Stimulated activated naive CD4-positive, alpha-beta T cell treated with Interleukin-2 at 50 U/mL for 16 hours (primary cell): ENCODE results near the gene ARHGAP36.

ENCODE experiments used
- DNase-seq: peaks from one replicate; lab custom pipeline; 2025; lab: John Stamatoyannopoulos, UW

Gene ARHGAP36, protein sequence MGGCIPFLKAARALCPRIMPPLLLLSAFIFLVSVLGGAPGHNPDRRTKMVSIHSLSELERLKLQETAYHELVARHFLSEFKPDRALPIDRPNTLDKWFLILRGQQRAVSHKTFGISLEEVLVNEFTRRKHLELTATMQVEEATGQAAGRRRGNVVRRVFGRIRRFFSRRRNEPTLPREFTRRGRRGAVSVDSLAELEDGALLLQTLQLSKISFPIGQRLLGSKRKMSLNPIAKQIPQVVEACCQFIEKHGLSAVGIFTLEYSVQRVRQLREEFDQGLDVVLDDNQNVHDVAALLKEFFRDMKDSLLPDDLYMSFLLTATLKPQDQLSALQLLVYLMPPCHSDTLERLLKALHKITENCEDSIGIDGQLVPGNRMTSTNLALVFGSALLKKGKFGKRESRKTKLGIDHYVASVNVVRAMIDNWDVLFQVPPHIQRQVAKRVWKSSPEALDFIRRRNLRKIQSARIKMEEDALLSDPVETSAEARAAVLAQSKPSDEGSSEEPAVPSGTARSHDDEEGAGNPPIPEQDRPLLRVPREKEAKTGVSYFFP

GRCh38 chrX:131058136-131058868 is at the start of gene ARHGAP36:
Gene ARHGAP36, plus strand, starts transcription at chrX:131058346. Its CDS starts 23,320 bp downstream, at chrX:131081666.
- DNase-seq, result no peak

- DNase-seq, result no peak
Observed at GRCh38 chrX:131010186-131010585, 48.0 kb upstream of the ARHGAP36 start.

GRCh38 chrX:131025336-131025735 is 32.8 kb upstream of the ARHGAP36 start:
- no peak for DNase-seq

DNA sequence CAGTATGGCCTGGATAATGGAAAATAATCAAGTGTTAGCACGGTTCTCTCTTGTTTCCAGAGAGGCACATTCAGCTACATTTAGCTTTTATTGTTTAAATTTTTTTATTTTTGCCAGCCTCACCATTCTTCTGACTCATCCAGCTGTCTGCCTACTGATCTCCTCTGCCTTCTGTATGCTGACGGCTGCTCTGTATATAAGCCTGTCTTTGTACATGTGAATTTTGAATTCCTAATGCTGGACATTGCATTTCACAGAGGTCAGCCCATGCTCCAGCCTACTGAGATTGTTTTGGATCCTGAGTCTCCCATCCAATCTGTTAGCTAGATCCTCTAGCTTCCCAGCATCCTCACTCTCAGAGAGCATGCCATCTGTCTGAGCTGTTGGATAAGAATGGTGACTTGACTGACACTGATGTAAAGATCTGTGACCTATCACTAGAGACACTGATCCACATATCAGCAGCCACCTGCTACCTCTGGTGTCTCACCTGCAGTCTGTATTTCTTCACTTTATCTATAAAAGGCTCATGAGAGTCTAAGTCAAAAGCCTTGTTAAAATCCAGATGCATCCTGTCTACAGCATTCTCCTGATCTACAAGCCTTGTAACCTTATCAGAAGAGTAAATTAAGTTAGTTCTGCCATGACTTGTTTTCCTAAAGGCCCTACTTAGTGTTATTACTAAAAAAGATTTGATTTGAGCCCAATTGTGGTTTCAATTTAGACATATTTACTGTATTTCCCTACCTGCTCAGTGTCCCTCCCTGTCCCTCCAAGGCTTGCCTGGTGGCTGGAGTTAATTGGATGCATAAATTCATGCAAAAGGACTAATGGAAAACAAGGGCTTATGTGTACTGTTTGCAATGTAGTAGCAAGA is 25.6 kb upstream of the ARHGAP36 start:
- DNase-seq, result no peak

DNA sequence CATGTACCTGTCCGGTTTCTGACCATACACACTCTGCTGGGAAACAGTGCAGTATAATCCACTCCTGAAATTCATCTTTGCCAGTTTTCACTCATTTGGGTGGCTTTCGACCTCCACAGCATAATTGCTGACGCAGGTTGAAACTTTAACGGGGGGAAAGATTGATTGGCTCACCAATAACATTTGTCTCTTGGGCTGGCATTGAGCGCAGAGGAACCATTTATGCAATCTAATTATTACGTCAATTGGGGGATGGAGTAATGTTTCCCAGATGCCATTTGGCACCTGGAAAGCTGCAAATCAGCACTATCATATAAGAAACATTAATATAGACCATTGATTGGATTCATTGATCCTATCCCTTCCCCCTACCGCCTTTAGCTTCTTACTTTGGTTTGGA is 24.1 kb upstream of the ARHGAP36 start:
- DNase-seq, result no peak

- DNase-seq, result no peak
Observed at GRCh38 chrX:131040781-131041180, 17.4 kb upstream of the ARHGAP36 start.

DNA sequence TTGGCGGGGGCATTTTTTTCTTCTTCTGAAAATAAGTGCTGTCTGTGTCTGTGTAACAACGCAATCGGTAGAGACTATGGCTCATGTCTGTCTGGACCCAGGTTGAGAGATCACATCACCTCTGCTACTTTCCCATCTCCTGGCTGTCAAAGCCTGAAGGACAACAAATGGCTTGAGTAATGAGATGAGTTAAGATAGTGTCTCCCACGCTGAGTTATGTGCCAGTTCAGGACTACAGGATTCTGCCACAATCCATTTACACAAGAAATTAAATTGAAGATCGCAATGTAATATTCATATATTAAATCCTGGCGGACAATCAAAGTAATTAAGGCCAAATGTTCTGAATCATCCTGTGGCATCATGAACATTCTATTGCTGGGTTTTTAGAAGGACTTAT is 16.5 kb upstream of the ARHGAP36 start:
- no peak for DNase-seq

- no peak for DNase-seq
Observed at GRCh38 chrX:131045726-131046125, 12.4 kb upstream of the ARHGAP36 start.

DNA sequence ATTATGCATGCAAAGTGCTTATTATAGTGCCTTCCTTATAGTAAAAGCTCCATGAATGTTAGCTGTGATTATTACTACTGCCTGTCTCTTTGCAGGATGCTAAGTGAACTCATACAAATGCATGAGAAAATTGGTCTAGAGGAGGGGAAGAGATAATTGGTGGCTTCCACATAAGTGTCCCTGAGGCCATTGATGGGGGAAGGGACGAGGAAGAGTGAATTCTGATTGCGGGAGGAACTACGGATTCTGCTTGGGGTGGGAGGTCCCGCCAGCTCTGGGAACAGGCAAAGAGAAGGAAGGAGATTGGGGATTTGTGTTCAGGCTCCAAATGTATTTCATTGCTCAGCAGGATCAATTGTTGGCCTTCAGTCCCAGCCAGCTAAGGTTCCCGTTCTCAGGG is 11.6 kb upstream of the ARHGAP36 start:
- DNase-seq, result no peak

DNA sequence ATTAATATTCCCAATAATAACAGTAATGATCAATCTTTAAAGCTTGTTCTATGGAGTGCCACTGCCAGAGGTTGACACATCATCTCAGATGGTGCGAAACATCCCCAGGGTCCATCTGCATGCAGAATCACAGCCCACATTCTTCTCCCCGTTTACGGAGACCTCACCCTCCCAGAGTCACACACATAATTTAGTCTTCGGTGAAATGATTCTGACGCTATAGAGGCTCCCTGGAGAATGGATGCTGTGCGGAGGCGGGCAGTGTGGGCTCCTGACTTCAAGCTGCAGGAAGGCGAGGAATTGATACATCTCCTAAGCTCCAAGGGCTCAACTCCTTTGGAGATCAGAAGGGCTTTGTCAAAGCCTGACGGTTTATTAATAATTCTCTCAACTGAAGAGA is 11.0 kb upstream of the ARHGAP36 start:
- DNase-seq, result no peak

DNA sequence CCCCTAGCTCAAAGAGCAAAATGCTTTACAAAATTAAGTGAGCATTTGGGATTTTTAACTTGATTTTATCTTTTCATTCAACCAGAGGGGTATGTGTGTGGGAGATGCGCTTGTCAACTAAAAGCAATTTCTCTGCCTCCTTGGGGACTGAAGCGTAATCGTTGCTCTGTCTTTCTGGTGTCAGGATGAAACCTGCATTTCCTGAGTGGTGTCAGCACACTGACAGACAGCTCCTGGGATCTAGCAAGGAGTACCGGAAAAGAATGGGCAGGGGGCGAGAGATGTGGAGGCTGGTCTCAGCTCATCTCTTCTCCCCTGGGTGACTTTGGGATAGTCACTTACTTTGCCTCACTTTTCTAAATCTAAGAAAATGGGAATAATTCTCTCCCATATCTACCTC is 5.1 kb upstream of the ARHGAP36 start:
- no peak for DNase-seq

- no peak for DNase-seq
Observed at GRCh38 chrX:131054906-131055305, 3.2 kb upstream of the ARHGAP36 start.

- no peak for DNase-seq
Observed at GRCh38 chrX:131057706-131058105, 440 bp upstream of the ARHGAP36 start.

GRCh38 chrX:131059246-131059645 is 1.1 kb downstream of the ARHGAP36 start:
- DNase-seq, result no peak

DNA sequence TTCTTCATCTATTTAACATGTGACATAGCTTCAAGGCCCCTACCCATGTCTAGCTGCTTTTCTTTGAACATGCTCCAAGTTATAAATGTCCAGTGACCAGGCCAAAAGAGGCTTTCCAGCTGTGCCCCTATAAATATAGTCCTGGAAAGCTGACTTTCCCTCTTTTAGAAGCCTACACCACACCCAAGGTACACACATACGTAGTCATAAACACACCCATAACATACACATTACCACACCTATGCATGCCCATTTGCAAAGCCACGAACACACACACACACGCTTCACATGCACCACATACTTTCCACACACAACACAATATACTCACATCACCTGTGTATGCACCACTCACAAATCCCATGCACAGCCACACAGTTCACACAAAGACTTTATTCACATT is 2.0 kb downstream of the ARHGAP36 start:
- no peak for DNase-seq

- no peak for DNase-seq
Observed at GRCh38 chrX:131061306-131061705, 3.2 kb downstream of the ARHGAP36 start.

GRCh38 chrX:131063613-131064012 is 5.5 kb downstream of the ARHGAP36 start:
- no peak for DNase-seq

GRCh38 chrX:131066237-131066636 is 8.1 kb downstream of the ARHGAP36 start:
- DNase-seq, result no peak

- DNase-seq, result no peak
Observed at GRCh38 chrX:131067216-131067615, 9.1 kb downstream of the ARHGAP36 start.

GRCh38 chrX:131067846-131068745 is 9.9 kb downstream of the ARHGAP36 start:
- DNase-seq, result no peak
